Measurements from ENCODE around the gene NUP58.
A peak's percentile ranks its signal among the peaks of the same experiment; 100 is the strongest.

Gene NUP58, protein sequence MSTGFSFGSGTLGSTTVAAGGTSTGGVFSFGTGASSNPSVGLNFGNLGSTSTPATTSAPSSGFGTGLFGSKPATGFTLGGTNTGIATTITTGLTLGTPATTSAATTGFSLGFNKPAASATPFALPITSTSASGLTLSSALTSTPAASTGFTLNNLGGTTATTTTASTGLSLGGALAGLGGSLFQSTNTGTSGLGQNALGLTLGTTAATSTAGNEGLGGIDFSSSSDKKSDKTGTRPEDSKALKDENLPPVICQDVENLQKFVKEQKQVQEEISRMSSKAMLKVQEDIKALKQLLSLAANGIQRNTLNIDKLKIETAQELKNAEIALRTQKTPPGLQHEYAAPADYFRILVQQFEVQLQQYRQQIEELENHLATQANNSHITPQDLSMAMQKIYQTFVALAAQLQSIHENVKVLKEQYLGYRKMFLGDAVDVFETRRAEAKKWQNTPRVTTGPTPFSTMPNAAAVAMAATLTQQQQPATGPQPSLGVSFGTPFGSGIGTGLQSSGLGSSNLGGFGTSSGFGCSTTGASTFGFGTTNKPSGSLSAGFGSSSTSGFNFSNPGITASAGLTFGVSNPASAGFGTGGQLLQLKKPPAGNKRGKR

GRCh38 chr13:25301347-25302113 is at the start of gene NUP58:
TSS of gene NUP58 (plus strand) at chr13:25301625. CDS start at chr13:25301774, 149 bp downstream.
- peak; percentile 86 to 88 for DNase-seq (ENCODE audit: extremely low read depth in 1 of 2, low read depth in 1 of 2)

GRCh38 chr13:25252225-25252624 is 49.2 kb upstream of the NUP58 start:
- DNase-seq (ENCODE audit: extremely low read depth in 1 of 2, low read depth in 1 of 2), result no peak

DNA sequence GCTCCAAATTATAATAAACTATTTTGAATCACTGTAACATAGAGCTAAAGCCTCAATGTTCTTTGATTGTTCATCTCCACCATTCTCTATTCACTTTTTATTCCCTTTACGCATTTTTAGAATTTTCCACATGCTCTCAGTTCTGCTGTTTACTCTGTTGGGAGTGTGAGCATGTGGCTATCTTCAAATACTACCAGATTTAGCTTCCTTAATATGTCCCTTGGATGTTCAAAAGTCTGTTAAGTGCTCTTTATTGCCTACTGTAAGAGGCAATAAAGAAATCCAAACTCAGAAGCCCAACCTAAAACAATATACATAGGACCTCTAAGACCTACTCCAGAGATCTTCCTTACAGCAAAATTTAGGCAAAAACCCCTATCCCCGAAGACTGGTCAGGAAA is 48.7 kb upstream of the NUP58 start:
- DNase-seq (ENCODE audit: extremely low read depth in 1 of 2, low read depth in 1 of 2), result no peak

- DNase-seq (ENCODE audit: extremely low read depth in 1 of 2, low read depth in 1 of 2), result no peak
Observed at GRCh38 chr13:25253702-25254101, 47.7 kb upstream of the NUP58 start.

GRCh38 chr13:25262261-25262660 is 39.2 kb upstream of the NUP58 start:
- no peak for DNase-seq (ENCODE audit: extremely low read depth in 1 of 2, low read depth in 1 of 2)

- no peak for DNase-seq (ENCODE audit: extremely low read depth in 1 of 2, low read depth in 1 of 2)
Observed at GRCh38 chr13:25266706-25267105, 34.7 kb upstream of the NUP58 start.

DNA sequence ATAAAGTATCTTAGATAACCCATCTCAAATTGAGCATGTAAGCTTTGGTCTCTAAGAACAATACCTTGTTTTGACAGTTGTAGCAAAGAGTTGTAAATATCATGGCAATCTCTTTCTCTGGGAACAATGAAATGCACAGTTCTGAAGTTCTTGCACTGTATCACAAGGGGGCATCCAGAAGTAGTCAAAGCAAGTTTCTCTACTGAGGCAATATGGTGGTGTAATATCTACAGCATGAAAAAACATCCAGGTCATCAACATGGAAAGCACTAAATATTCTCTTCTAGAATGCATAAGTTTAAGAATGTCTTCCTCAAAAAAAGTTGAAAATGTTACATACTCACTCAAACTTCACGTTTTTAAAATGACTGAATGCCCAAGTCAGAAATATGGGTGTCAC is 33.7 kb upstream of the NUP58 start:
- DNase-seq (ENCODE audit: extremely low read depth in 1 of 2, low read depth in 1 of 2), result no peak

DNA sequence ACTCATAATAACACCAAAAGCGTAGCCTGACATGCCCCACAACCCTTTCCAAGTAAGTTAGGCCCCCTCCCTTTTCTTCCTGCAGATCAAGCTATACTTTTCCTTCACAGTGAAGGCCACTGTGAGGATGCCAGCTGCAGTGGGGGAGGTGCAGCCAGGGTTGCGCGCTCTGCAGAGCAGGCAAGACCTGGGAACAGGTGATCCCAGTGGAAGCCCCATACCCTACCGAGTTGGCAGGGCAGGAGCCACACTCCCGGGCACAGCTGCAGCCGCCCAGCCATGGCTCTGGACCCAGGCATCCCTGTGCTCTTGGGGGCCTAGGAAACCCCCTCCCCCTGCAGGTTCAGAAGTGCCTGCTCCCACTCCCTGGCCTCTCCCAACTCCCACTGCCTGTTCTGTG is 32.9 kb upstream of the NUP58 start:
- no peak for DNase-seq (ENCODE audit: extremely low read depth in 1 of 2, low read depth in 1 of 2)

DNA sequence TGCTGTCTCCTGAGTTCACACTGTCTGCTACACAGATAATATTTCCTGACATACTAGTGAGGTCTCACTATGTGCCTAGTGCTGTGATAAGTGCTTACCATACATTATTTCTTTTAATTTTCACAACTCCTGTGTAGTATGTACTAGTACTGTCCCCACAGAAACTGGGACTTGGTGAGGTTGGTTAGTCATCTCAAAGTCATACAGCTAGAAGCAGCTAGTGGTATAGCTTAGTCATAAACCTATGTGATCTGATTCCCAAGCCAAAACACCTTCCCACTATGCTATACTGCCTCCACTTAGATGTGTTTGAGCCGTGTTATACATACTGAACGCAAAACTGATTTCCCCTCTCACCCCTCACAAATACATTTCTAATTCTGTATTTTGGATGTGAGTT is 24.7 kb upstream of the NUP58 start:
- peak in 1 of 2 donors; percentile 21 for DNase-seq (ENCODE audit: extremely low read depth in 1 of 2, low read depth in 1 of 2)

DNA sequence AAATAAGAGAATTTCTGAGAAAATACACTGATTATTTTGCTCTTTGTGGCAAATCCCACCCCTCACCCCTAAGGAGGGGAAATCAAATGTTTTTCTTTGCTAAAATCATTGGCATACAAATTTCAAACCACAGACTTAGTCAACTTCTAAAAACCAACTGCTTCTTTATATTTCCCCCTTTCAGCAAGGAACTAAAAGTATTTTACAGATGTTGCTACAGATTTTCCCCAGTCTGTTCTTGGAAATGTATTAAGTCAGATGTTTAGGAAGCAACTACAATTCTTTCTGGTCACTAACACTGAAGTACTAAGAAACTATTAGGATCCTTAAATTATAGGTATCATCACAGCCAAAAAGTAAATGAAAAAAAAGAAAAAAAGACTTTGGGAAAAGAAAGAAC is 21.0 kb upstream of the NUP58 start:
- no peak for DNase-seq (ENCODE audit: extremely low read depth in 1 of 2, low read depth in 1 of 2)

DNA sequence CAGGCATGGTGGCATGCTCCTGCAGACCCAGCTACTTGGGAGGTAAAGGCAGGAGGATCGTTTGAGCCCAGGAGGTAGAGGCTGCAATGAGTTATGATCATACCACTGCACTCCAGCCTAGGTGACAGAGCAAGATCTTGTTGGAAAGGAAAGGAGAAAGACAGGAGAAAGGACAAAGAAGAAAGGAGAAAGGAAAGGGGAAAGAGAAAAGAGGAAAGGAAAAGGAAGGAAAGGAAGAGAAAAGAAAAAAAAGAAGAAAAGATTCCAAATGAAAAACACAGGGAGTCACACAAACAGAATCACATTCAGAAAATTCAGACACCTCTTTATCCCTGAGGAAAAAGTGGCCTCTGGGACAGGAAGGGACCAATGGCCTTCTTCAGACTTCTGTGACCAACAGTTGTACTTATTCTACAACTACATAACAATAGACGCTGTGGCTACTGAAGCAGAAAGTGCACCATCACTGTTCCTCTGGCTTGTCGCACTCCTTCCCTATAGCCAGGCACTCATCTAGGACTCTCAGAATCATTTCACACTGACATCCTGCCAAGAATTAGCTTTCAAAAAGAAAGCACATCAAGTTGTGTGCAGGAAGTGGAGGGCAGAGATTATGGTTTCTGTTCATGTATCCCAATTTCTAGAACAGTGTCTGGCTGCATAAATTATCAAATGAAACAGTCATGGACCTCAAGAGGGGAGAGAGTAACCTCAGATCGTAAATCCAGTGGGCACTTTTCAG is 20.1 kb upstream of the NUP58 start:
- no peak for DNase-seq (ENCODE audit: extremely low read depth in 1 of 2, low read depth in 1 of 2)

DNA sequence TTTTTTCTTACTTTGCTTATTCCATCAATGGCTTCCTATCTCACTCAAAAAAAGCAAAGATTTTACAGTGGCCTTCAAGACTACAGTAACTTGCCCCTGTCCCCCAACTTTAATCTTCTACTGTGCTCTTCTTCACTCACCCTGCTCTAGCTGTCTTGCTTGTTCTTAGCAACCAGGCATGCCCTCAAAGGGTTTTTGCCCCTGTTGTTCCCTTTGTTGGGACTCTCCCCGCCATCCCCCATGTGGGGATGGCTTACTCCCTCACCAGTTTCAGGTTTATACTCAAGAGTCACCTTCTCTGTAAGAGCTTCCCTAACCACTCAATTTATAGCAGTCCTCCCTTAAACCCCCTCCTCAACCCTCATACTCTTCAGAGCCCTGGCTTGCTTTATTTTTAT is 19.5 kb upstream of the NUP58 start:
- peak in 1 of 2 donors; percentile 21 for DNase-seq (ENCODE audit: extremely low read depth in 1 of 2, low read depth in 1 of 2)

DNA sequence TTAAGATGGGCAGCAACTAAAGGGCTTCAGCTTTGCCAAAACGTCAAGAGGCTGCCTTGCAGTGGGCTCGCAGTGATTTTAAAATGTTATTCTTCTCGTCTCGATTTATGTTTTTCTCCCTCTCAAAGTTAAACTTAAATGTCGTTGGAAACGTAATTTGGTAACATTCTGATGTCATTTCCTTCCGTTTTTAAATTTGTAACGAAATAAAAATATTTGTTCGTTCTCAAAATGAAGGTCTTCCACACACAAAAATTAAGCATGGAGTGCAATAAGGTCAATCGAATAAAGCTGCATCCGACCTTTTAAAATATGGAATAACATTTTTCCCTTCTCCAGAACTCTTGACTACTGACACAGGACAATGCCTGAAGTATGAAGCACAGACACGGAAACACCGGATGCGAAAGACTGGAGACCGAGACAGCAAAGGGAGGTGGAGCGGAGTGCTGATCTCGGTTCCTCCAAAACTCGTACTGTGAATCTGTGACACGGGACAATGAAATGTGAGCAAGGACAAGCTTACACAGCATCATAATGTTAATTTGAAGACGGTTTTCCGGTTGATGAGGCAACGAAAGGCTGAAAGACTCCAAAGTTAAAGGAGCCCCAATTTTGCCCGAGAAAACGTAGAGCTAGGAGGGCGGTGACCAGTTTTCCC is 15.0 kb upstream of the NUP58 start:
- no peak for DNase-seq (ENCODE audit: extremely low read depth in 1 of 2, low read depth in 1 of 2)

GRCh38 chr13:25286969-25287961 is 14.2 kb upstream of the NUP58 start, which contains the start of gene MTMR6:
TSS of gene MTMR6 (minus strand) at chr13:25287488. CDS start at chr13:25287247, 241 bp downstream.
- DNase-seq (ENCODE audit: extremely low read depth in 1 of 2, low read depth in 1 of 2), result peak; percentile 85 to 86

DNA sequence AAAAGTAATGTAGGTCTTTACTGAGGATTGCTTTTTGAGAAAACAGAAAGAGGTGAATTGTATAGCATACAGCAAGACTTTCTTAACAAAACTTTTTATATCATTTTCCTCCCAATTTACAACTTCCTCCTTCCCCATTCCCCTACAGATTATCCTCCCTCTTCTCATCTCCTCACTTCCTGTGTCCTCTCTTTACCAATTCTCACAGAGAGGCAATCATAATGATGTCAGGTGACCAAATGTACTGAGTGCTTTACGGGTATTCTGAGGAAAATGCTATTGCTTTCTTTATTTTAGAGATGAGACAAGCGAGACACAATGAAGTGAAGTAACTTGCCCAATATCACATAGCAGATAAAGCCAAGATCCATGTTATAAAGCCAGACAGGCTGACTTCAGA is 12.5 kb upstream of the NUP58 start:
- no peak for DNase-seq (ENCODE audit: extremely low read depth in 1 of 2, low read depth in 1 of 2)

DNA sequence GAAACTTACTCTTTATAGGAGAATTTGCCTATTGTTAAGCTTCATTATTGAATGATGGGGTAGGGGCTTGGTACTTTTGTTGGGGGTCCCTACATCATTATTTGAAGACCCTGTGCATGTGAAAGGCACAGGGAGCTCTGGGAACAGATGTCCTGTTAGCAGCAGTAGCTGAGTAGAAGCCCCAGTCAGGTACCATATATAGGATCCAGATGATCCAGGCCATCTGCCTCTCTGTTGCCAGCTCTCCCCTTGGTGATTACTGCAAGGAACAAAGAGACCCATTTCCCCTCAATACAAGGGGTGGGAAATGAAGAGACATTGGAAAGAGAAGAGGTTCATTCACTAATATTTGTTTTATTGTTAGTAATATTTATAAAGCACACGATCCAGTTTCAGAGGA is 9.7 kb upstream of the NUP58 start:
- DNase-seq (ENCODE audit: extremely low read depth in 1 of 2, low read depth in 1 of 2), result no peak

- no peak for DNase-seq (ENCODE audit: extremely low read depth in 1 of 2, low read depth in 1 of 2)
Observed at GRCh38 chr13:25292301-25292700, 9.1 kb upstream of the NUP58 start.

DNA sequence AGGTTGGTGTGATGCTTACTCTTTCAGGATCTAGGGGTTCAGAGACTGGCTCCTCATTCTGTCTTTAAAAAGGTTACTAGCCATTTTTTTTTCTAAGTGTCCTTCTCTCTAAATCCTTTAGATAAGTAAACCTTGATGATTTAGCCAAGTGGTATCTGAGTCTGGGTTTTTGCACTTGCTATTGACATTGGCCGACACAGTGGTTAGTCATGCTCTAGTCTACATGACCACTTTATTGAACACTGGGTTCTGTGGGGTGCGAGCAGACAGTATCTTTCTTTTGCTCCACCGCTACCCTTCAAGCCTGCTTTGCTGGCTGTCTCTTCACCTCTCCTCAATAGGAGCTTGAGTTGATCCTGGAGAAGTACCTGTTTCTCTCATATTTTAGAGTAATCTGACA is 6.2 kb upstream of the NUP58 start:
- DNase-seq (ENCODE audit: extremely low read depth in 1 of 2, low read depth in 1 of 2), result no peak

GRCh38 chr13:25295701-25296100 is 5.7 kb upstream of the NUP58 start:
- DNase-seq (ENCODE audit: extremely low read depth in 1 of 2, low read depth in 1 of 2), result no peak
